Brain pericyte (primary cell): ENCODE data around the gene JUNB.

ENCODE experiments used
- DNase-seq: peaks from one replicate; pipeline ENCODE4 v3.0.0-alpha.2; 2012; ENCODE audit warnings: low read depth, low spot score

JUNB gene

DNA sequence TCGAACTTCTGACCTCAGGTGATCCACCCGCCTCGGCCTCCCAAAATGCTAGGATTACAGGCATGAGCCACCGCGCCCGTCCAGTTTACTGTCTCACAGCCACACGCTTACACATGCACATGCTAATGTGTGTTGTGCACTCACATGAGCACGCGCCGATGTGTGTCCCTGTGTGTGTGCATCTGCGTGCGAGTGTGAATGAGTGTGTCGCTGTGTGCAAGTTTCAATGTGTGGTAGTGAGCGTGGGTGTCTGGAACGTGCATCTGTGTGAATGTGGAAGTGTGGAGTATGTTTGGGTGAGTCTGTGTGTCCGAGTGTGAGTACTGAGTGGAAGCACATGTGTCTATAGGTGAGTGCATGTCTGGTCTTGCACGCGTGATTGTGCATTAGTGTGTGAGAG, 51.2 kb downstream of the JUNB start:
- no peak for DNase-seq
